Stimulated activated CD4-positive, alpha-beta T cell treated with anti-CD3 and anti-CD28 coated beads, TNF-alpha, amount 100 ng/mL, for 24 hours (primary cell): ENCODE results near the gene NCAN.

Experiments
- DNase-seq, 3 experiments: peaks; one replicate each; pipeline ENCODE4 v3.0.0-alpha.2; 2020; ENCODE audit warnings: low read depth in 3 of 3

NCAN gene

DNA sequence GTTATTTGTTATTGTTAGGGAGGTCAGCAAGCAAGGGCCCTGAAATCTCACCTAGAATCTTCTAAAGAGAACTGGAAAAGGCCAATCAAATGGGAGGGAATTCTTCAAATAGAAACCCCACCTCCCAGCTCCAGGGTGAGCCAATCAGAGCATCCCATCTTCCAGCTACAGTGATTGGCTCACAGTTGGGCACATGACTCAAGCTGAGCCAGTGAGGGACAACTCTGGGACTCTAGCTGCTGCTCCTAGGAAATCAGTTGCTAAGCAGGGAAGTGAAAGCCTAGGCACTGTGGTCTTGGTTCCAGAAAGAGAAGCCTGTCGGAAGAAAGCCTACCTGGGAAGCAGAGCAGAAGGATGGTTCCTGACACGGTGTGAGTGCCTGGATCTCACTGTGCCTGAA is 48.0 kb downstream of the NCAN start:
- no peak for DNase-seq

DNA sequence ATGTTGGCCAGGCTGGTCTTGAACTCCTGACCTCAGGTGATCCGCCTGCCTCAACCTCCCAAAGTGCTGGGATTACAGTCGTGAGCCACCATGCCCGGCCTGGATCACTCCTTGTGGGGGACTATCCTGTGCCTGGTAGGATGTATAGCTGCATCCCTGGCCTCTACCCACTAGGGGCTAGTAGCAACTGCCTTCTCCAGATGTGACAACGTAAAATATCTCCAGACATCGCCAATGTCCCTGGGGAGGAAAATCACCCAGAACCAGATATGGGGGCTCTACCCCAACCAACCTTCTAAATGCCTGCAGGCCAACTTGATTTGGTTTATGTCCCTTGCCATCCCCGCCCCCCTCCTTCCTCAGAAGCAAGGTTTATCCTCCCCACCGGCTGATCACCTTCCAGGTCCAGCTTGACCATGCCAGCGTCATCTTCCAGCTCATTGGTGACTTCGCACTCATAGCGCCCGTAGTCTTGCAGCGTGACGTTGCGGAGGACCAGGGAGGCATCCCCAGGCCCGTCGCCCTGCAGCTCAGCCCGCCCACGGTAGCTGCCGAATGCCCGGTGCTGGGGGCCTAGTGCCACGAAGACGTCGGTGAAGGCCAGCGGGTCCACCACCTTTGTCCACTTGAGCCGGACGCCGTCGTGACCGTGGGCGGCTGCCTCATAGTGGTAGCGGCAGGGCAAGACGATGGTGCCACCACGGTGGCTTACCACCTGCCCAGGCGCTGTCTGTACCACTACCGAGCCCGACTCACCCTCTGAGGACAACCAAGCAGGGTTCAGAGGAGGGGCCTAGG is 48.9 kb downstream of the NCAN start:
- no peak for DNase-seq

DNA sequence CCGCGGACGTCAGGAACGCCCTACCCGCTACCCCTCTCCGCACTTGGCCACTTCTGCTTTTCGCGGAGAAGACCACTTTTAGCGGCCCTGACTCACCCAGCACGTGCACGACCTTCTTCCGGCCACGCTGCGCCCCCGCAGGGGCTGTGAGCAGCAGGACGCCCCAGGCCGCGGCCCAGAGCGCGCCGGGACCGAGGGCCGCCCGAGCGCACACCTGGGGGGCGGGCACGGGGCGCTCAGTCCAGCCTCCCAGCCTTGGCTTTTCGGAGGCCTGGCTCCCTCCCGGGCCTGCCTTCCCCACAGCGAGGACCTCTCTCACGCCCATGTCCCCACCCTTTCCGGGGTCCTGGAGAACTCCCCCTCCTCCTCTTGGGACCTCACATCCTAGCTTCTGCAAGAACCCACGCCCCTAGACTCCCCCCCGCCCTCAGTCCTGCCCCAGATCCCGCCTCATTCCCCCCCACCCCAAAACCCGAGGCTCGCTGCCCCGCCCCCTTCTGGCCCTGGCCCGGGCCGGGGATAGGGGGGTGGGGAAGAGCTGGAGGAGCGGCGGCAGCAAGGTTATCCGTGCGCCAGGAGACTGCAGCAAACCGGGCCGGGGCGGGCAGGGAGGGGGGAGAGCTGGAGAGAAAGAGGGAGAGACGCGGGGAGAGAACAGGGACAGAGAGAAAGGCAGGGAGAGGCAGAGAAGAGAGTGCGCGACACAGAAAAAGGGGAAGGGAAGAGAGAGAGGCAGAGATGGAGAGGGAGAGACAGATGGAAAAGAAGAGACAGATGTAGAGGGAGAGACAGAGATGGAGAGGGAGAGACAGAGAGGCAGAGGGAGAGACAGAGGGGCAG is 49.8 kb downstream of the NCAN start:
- DNase-seq: no peak

DNA sequence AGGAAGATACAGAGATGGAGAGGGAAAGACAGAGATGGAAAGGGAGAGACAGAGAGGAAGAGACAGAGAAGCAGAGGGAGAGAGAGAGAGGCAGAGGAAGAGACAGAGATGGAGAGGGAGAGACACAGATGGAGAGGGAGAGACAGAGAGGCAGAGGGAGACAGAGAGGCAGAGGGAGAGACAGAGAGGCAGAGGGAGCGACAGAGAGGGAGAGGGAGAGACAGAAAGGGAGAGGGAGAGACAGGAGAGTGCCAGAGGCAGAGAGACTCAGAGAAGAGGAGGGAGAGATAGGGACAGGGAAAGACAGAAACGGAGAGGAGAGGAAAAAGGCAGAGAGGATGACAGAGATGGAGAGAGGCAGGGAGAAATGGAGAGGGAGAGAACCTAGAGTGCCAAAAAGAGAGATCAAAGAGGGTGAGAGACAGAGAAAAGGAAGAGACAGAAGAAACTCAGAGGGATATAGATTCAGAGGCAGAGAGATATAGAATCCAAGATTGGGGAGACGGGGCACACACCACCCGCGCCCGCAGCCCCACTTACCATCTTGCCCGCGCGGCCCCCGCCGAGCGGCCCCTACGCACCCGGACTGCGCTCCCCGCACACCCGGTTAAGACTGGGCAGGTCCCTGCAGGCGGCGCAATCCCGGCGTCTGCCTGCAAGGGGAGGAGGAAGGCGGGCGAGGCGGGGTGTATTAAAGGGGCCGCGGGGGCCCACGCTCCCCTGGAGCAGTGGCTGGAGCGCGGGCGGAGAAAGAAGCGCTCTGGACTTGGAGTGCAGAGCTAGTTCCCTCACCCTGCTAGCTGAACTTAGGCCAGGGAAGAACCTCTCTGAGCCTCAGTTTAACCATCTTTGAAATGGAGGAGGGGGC is 50.7 kb downstream of the NCAN start:
- no peak for DNase-seq

DNA sequence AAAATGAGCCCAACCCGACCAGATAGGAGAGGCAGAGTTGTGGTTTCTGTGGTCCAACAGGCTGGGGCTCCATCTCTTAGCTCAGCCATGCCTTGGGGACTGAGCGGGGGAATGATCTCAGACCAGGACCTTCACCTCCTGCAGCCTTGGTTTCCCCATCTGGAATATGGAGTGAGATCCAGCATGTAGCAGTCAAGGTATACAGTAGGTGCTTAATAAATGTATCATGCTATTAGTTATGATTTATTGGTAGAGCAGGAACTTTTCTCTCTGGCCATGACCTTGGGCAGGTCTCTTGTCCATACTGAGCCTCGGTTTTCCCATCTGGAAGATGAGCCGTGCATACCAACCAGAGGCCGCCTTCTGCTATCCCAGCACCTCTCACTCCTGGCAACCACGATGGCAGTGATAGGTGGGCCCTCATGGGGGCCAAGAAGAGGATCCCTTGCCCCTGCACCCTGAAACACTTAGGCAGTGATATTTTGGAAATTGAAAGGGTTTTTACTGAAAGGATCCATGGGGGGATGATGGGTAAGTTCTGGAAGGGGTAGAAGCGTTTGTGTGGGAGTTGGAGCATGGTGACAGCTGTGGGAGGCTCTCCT is 52.2 kb downstream of the NCAN start:
- no peak for DNase-seq

DNA sequence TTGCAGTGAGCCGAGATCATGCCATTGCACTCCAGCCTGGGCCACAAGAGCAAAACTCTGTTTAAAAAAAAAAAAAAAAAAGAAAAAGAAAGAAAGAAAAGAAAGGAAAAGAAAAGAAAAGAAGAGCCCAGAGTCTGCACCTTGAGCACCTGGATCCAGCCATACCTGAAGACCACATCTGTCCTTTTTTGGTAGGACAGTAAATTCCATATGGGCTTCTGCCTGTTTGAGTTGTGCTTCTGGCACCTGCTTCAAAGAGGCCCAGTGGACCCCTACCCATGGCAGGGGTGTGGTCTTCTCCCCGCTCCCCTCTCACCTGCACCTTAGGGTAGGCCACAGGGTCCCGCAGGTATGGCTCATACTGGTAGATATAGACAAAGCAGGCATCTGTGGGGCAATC is 55.5 kb downstream of the NCAN start:
- no peak for DNase-seq

DNA sequence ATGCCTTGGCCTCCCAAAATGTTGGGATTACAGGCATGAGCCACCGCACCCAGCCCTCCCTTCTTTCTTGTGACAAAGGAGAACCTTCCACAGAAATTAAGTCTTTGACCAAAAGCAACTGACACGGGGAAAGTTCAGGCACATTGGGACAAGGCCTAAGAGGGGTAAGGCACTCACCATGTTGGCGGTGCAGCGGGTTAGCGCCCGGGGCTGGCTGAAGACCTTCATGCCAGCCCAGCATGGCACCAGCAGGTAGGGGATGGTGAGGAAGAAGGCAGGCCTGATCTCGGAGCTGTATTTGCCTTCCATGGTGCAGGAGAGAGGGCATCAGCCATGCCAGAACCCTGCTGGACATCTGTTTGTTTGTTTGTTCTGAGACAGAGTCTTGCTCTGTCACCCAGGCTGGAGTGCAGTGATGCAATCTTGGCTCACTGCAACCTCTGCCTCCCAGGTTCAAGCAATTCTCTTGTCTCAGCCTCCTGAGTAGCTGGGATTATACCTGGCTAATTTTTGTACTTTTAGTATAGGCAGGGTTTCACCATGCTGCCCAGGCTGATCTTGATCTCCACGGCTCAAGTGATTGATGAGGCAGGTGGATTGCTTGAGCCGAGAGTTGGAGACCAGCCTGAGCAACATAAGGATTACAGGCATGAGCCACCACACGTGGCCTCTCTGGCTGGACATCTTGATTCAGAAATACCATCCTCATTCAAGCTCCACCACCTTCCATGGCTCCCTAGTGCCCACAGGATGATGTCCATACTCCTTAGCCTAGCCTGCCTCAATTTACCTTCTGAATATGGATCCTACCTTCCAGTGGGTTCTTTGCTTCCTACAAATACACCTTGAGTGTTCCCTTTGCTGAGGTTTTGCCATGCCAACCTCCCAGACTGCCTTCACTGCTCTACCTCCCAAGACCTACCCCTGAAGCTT is 57.0 kb downstream of the NCAN start:
- DNase-seq: no peak

DNA sequence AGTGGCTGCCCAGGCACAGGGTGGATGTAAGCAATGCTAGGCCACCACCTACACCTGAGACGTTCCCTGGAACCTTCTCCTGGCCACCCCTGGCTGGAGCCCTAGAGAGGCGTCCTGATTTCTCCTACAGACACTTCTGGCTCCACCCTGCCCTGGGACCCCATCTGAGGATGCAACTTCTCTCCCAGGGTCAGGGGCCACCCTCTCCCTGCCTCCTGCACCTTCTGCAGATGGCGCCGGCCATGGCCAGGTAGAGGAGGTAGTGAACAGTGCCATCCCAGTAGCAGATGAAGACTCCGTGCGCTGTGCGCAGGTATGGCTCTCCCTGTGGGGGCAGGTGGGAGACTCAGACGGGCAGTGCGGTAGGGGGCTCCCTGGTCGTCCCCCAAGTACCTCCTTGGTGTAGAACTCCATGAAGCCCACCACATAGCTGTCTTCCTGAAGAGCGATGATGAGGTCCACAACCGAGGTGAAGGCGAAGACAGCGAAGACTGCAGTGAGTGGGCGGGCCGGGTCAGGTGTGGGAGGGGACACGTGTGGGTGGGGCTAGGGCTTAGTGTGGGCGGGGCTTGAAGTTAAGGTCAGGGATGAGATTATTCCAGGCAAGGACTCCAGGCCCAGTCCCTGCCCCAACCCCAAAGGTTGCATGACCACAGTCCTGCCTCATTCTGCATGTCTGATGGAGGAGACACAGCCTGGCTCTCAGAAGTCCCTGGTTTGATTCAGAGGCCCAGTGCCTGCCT is 58.4 kb downstream of the NCAN start:
- DNase-seq: no peak

DNA sequence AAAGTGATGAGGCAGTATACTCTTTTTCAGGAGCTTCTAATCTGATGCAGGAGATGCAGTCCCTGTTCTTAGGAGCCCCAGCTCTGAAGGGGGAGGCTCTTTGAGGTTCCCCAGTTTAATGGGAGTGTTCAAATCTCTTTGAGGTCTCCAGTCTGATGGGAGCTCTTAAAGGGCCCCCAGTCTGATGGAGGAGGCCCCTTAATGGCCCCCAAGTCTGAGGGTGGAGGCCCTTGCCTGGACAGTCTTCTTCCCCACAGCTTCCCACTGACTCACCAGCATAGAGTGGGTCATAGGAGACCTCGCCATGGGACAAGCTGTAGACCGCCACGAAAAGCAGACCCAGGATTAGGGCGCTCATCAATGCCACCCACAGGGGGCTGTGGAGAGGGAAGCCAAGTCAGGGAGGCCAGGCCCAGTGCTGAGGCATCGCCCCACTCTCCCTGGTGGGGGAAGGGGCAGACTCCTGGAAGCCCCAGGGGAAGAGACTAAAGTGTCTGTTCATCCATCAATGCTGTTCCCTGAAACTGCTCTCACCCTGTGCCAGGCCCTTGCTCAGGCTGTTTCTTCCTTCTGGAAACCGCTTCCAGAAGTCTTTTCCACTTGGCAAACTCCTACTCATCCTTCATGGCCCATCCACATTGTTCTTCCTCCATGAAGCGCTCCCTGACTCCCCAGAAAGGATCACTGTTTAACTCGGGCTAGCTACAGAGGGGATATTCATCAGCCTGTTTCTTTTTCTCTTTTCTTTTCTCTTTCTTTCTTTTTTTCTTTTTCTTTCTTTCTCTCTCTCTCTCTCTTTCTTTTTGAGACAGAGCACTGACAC is 59.2 kb downstream of the NCAN start:
- no peak for DNase-seq

DNA sequence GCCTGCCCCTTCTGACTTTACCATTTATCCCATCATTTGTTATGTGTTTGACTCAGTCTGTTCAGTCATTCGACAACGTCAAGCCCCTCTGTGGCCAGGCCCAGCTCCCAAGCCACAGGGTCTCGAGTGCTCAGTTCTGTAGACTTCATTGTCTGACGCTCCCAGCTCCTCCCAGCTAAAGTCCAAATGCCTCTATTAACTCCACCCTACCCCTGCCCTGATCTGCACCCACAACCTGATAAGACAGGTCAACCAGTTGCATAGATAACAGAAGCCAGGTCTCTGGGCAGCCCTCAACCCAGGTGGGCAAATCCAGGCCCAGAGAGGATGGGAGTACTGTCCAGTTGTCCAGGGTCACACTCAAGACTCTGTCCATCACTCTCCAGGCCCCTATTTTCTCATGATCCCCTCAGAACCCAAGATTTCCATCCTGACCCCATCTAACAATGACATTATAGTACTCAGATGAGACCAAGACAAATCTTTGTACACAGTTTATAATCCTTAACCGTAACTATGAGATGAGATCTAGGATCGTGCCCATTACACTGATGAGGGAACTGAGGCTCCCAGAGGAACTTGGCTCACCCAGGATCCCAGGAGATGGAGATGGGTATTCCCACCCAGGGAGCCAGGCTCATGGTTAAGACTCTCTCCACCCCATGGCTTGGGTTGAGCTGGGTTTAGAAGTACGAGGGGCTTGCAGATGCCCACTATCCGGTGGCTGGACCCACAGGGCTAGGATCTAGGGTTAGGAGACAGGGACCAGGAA is 60.3 kb downstream of the NCAN start:
- no peak for DNase-seq

DNA sequence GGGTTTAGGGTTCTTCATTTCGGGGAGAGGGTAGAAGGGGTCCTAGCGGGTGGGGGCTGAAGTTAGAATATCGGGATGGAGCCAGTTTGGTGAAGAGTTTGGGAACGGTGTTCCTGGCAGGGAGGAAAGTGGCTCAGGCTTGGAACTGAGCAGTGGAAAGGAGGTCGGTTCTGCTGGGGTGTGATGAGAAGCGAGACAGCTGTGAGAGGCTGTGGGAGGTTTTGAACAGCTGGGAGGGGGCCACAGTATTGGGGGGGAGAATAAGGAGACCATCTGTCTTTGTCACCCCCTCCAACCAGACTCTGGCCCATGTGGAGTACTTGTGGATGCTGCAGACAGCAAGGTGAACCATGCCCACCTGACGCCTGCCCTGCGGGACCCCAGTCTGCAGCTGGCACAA is 62.4 kb downstream of the NCAN start:
- no peak for DNase-seq

DNA sequence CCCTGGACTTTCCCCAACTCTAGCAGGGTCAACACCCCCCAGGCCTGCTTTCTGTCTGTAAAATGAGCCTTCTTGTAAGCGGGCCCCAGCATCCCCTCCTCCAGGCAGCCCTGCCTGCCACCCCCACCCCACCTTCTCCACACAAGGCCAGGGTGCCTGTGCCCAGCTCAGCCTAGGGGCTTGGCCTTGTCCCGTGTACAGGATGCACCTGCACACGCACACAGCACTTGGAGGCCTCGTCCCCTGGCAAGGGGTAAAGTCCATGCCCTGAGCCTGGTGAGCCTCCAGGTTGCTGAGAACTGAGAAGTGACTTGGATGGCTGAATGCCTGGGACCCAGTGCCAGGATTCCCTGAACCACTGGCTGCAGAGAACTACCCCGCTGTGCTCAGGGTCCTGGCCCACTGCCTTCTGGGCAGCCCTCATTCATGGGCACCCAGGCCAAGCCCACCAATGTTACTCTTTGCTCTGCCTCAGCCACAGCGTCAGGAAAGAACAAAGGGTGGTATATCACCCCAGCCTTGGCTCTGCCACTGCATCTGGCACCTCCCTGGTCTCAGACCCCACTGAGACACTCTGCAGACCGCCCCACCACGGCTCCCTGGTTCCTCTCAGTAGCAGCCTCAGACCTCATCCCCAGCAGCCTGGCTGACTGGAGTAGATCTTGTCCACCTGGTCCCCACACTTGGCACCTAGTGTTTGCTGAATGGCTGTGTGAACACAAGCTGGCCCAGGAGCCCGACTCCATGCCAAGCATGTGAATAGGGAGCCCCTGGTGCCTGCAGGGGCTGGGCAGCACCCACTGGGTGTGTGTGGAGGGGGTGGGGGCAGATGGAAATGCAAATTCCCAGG is 63.2 kb downstream of the NCAN start:
- DNase-seq: no peak

DNA sequence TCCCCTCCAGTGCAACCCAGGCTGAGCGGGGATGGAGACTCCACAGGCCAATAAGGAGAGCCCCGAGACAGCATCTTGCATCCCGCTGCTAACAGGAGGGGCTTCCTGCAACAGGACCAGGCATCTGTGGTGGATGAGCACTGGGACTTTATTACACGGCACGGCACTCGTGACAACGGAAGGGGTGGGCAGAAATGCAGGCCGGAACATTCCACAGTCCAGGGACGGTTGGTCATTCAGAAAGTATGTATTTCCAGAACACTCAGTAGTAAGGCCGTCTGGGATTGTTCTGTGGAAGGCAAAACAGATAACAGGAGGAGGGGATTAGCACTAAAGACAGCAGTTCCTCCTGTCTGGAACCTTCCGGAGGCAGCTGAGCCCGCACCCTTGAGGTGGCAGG is 64.6 kb downstream of the NCAN start:
- DNase-seq: no peak

DNA sequence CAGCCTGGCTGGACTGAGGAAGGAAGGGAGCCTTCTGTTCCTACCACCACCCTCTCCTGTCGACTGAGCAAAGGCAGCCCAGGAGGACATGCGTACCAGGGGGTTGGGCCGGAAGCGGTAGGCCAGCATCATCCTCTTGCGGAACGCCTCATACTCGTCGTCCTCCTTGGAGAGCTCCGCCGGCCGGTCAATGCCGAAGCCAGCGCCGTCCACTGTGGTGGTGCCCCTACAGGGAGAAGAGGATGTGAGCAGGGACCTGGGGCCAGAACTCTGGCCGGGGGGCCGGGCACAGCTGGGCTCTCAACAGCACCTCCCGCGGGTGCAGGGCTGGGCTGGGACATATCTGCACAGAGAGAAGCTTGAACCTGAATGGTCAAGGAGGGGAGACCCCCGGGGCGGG is 65.1 kb downstream of the NCAN start:
- DNase-seq: no peak

DNA sequence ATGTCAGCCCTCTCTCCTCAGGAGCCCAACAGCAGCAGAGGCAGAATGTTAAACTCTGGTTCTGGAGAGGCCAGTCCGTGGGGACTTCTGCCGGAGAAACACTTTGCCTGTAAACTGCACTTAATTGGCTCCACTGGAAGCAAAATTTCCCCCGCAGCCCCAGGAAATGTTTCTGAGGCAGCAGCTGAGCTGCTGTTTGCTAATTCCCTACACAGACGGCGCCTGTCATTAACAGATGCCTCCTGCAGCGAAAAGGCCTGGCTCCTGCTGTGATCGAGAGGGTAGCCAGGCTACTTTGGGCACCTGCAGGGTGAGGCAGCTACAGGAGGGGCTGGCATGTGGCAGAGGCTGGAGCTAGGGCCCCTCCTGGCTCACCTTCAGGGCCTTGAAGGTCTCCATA is 66.6 kb downstream of the NCAN start:
- DNase-seq: no peak

DNA sequence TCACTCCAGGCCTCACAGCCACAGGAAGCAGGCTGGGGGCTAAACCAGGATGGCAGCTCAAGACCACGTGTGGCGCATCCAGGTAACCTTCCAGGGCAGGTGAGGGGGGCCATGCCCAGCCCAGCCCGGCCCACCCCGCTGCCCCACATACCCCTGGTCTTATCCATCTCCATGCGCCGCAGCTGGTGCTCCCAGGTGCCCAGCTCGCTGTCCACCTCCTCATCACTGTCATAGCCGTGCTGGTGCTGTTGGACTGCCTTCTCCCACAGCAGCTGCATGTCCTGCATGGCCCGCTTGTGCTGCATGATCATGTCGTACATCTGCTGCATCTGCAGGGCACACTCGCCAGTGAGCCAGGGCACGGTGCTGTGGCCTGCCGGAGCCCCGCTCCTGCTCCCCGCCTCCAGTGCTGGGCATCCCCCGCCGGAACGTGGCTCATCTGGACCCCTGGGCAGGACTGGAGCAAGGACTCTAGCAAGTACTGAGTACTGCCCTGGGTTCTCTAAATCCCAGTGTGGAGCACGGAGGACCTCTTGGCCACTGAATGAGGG is 67.4 kb downstream of the NCAN start:
- no peak for DNase-seq

DNA sequence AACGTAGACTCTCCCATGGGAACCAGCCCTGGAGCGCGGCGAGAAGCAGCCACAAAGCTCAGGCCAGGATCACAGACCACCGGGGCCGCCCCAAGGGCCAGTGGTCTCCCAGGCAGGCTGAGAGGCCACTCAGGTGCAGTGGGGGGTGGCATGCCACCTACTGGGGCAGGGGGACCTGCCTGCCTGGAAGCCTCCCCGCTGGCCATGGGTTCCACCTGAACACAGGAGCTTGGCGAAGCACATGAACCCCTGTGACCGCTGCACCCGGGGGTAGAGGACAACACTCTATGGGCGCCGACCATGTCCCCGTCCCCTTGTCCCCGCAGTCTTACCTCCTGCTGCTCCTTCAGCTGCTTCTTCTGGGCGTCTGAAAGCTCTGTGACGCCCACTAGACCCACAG is 68.1 kb downstream of the NCAN start:
- no peak for DNase-seq
